Tibial artery (tissue), 4 donors: ENCODE data around the gene ZFAND2B.

Source experiments
- DNase-seq, 2 donors: peaks; one replicate each; pipeline ENCODE4 v3.0.0-alpha.2; 2019
- H3K27ac ChIP-seq, 2 donors: fragments of 200-600 bp; sonication (generic) in 1 of 2; 1 replicate in 1 of 2; 2 replicates in 1 of 2; pipeline ENCODE4 v1.5.1; 2018 to 2019; ENCODE audit warnings: mild to moderate bottlenecking in 1 of 2
- H3K27me3 ChIP-seq, 2 donors: fragments of 200-600 bp; sonication (generic) in 1 of 2; one replicate each; pipeline versions ENCODE4 v1.5.1 to v1.6.0; 2016 to 2019
- H3K36me3 ChIP-seq, 3 donors: fragments of 200-600 bp; sonication (generic) in 2 of 3; one replicate each; pipeline ENCODE4 v1.5.1; 2016 to 2019; ENCODE audit warnings: mild to moderate bottlenecking in 2 of 3
- H3K4me1 ChIP-seq, 4 donors: fragments of 200-600 bp; sonication (generic) in 2 of 4; 1 replicate in 3 of 4; 2 replicates in 1 of 4; pipeline ENCODE4 v1.5.1; 2016 to 2019
- H3K4me3 ChIP-seq, 2 donors: fragments of 200-600 bp; sonication (generic) in 1 of 2; 1 replicate in 1 of 2; 2 replicates in 1 of 2; pipeline ENCODE4 v1.5.1; 2018 to 2019; ENCODE audit warnings: mild to moderate bottlenecking in 2 of 2
- H3K9me3 ChIP-seq, 3 donors: fragments of 200-600 bp; sonication (generic) in 1 of 3; one replicate each; pipeline ENCODE4 v1.5.1; 2016 to 2019
- intact Hi-C: fragments of 100-400 bp; cut with DNase I; formaldehyde crosslinking; loops from one replicate; pipeline ENCODE4 v1.15.0; 2023; ENCODE audit warnings: low total_unique reads
- TF ChIP-seq, protein P1 (sequence below), 2 experiments: fragments of 200-600 bp in 1 of 2; fragments of 450-650 bp in 1 of 2; IDR thresholded peaks; one replicate each; pipeline ENCODE4 v1.5.1; 2017 to 2019; ENCODE audit warnings: antibody characterized with exemption in 2 of 2, mild to moderate bottlenecking in 1 of 2, moderate library complexity in 1 of 2

ZFAND2B gene

DNA sequence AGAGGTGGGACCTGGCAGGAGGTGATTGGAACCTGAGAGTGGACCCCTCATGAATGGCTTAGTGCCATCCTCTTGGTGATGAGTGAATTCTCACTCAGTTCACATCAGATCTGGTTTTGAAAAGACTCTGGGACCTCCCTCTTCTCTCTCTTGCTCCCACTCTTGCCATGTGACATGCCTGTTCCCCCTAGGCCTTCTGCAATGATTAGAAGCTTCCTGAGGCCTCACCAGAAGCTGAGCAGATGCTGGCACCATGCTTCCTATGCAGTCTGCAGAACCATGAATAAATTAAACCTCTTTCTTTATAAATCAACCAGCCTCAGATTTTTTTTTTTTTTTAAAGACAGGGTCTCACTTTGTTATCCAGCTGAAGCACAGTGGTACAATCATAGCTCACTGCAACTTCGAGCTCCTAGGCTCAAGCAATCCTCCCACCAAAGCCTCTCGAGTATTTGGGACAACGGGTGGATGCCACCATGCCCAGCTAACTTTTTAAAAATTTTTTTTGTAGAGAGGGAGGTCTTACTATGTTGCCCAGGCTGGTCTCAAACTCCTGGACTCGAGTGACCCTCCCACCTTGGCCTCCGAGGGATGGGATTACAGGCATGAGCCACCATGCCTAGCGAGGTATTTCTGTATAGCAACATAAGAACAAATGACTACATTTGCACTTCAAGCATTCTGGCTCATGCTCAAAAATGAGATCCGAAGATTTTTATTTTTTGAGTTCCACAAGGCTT lies 2.0 kb upstream of the ZFAND2B start:
- TF ChIP-seq, protein P1, sequence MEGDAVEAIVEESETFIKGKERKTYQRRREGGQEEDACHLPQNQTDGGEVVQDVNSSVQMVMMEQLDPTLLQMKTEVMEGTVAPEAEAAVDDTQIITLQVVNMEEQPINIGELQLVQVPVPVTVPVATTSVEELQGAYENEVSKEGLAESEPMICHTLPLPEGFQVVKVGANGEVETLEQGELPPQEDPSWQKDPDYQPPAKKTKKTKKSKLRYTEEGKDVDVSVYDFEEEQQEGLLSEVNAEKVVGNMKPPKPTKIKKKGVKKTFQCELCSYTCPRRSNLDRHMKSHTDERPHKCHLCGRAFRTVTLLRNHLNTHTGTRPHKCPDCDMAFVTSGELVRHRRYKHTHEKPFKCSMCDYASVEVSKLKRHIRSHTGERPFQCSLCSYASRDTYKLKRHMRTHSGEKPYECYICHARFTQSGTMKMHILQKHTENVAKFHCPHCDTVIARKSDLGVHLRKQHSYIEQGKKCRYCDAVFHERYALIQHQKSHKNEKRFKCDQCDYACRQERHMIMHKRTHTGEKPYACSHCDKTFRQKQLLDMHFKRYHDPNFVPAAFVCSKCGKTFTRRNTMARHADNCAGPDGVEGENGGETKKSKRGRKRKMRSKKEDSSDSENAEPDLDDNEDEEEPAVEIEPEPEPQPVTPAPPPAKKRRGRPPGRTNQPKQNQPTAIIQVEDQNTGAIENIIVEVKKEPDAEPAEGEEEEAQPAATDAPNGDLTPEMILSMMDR (IDR thresholded peaks at IDR 0.05) = no peak
- H3K36me3 ChIP-seq = peaks cover 2 to 19% (median 18%) of the 10 kb centered on the region in 3 donors
- no peaks in the 10 kb centered on the region for H3K9me3 ChIP-seq
- H3K27me3 ChIP-seq = peaks cover 0 to 7% of the 10 kb centered on the region in 2 donors
- intact Hi-C loops = no loop called here
- H3K4me3 ChIP-seq = no peak overlapping the region
- DNase-seq = no peak
- peaks cover 0 to 20% (median 15%) of the 10 kb centered on the region in 4 donors for H3K4me1 ChIP-seq
- H3K27ac ChIP-seq = no peak overlapping the region

DNA sequence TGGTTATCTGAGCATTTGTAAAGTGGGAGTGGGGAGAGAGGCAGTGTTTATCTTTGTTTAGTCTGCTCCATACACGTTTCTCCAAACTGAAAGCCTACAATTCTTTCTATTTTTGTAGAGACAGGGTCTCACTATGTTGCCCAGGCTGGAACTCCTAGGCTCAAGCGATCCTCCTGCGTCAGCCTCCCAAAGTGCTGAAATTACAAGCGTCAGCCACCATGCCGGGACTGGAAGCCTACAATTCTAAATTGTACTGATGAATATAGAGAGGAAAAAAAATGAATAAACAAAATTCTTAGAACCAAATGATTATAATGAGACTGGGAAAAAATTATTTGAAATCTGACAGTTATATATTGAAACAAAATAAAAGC lies 1.4 kb upstream of the ZFAND2B start:
- Histone ChIP-seq H3K27me3 (peaks cover 0 to 4% of the 10 kb centered on the region in 2 donors), H3K4me1 (peaks cover 0 to 20% (median 15%) of the 10 kb centered on the region in 4 donors), H3K4me3 (no peak overlapping the region), H3K36me3 (peaks cover 7 to 24% (median 24%) of the 10 kb centered on the region in 3 donors), H3K27ac (no peak overlapping the region), H3K9me3 (no peaks in the 10 kb centered on the region)
- no peak for DNase-seq
- intact Hi-C loops = no loop called here
- TF ChIP-seq, protein P1 (IDR thresholded peaks at IDR 0.05) = no peak

DNA sequence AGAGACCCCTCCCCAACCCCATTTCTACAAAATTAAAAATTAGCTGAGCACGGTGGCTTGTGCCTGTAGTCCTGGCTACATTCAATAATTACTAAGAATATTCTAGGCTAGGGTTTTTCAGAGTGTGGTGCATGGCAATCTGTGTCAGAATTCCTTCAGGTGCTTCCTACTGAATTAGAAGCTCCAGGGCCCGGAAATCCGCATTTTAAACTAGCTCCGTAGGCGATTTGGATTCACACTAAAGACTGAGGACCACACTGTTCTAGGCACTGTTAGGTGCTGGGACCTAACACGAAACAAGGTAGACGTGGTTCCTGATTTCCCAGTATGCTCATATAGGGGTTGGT lies 628 bp upstream of the ZFAND2B start:
- no peak for DNase-seq
- TF ChIP-seq, protein P1 (IDR thresholded peaks at IDR 0.05) = no peak
- intact Hi-C loops = loop anchor here (1.0 kb wide), 1 partner anchor 12 kb away; the partner anchor contains the start of gene ABCB6

DNA sequence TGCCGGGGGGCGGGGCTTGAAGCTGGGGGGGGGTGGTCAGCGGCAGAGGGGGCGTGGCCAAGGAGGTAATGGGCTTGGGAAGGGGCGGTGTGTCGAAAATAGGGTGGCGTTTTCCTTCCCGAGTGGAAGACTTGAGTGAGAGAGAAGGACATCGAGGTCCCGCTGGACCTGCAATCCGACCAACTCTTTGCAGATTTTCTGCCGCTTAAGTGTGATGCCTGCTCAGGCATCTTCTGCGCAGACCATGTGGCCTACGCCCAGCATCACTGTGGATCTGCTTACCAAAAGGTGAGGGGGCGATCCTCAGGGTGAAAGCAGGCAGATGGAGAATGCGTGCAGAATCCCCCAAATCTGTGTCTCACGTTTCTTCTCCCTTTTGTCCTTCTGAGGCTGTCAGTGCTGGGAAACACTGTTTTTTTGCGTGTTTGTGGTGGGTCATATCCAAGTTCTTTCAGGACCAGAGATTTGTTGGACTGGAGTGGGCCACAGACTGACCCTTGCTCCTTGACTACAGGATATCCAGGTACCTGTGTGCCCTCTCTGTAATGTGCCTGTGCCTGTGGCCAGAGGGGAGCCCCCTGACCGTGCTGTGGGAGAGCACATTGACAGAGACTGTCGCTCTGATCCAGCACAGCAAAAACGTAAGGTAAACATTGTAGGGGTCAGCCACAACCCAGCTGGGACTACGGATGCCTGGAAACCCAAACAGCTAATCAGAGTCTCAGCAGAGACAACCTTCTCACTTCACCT lies 727 bp downstream of the ZFAND2B start:
- Histone ChIP-seq H3K4me3 (peak overlapping the region; percentile 74 to 88), H3K27me3 (no peaks in the 10 kb centered on the region), H3K9me3 (no peaks in the 10 kb centered on the region), H3K27ac (peak overlapping the region; percentile 91 to 93), H3K36me3 (peaks cover 22 to 44% (median 29%) of the 10 kb centered on the region in 3 donors), H3K4me1 (peaks cover 0 to 20% (median 15%) of the 10 kb centered on the region in 4 donors)
- TF ChIP-seq, protein P1 (IDR thresholded peaks at IDR 0.05) = no peak
- no peak for DNase-seq
- intact Hi-C loops = no loop called here

More for the DNA sequence above, 628 bp upstream of the ZFAND2B start:
- peaks cover 15 to 32% (median 28%) of the 10 kb centered on the region in 3 donors for H3K36me3 ChIP-seq
- H3K9me3 ChIP-seq = no peaks in the 10 kb centered on the region
- no peaks in the 10 kb centered on the region for H3K27me3 ChIP-seq
- H3K27ac ChIP-seq = peak overlapping the region; percentile 91 to 93
- H3K4me1 ChIP-seq = peaks cover 0 to 20% (median 15%) of the 10 kb centered on the region in 4 donors
- H3K4me3 ChIP-seq = peak overlapping the region; percentile 74 to 88

DNA sequence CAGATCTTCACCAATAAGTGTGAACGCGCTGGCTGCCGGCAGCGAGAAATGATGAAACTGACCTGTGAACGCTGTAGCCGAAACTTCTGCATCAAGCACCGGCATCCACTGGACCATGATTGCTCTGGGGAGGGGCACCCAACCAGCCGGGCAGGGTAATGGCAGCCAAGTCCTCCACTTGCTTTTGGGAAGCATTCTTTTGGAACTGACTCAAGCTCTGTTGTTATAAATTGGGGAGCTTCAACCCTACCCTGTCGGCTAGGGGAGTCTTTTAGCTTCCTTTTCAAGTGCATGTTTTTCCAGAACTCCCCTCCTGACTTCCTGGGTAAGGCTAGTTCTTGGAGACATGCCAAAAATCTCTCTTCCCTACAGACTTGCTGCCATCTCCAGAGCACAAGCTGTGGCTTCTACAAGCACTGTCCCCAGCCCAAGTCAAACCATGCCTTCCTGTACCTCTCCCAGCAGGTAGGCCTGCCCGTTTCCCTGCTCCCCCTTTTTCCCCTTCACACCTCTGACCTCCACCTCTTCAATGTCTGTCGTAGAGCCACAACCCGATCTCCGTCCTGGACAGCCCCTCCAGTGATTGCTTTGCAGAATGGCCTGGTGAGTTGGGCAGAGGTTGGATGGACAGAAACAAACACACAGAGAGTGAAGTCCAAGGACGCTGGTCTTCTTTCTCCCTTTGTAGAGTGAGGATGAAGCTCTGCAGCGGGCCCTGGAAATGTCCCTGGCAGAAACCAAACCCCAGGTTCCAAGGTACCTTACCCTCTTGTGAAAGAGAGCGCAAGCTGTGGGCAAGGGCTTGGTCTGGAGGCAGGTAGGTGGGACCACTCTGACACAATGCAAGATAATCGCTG lies 1.5 kb downstream of the ZFAND2B start:
- Histone ChIP-seq H3K36me3 (peaks cover 28 to 52% (median 37%) of the 10 kb centered on the region in 3 donors), H3K4me3 (peak overlapping the region; percentile 74 to 88), H3K27ac (peak overlapping the region; percentile 91 to 93), H3K9me3 (no peaks in the 10 kb centered on the region), H3K4me1 (peaks cover 0 to 20% (median 15%) of the 10 kb centered on the region in 4 donors), H3K27me3 (no peaks in the 10 kb centered on the region)
- intact Hi-C loops = no loop called here
- DNase-seq = no peak
- TF ChIP-seq, protein P1 (IDR thresholded peaks at IDR 0.05) = no peak
